HepG2 (cell line): Measurements from ENCODE around the gene DNAAF8. TPM values are rescaled to one million over a fixed set of nuclear protein-coding genes. Genes with fewer than 3 reads are reported as not detected.

Source experiments
- AGO1 ChIP-seq: fragments of 200-400 bp; formaldehyde crosslinking; IDR thresholded peaks from 2 replicates; pipeline ENCODE4 v1.6.1; 2017; ENCODE audit warnings: mild to moderate bottlenecking, low read depth, low read length, moderate library complexity; ENCODE audit not compliant: poor library complexity, severe bottlenecking
- AGO2 ChIP-seq: fragments of 200-400 bp; formaldehyde crosslinking; optimal IDR thresholded peaks from 2 replicates; pipeline ENCODE3; 2017; ENCODE audit warnings: mild to moderate bottlenecking, low read depth, low read length, moderate library complexity
- RBFOX2 ChIP-seq: fragments of 200-400 bp; formaldehyde crosslinking; IDR thresholded peaks from 2 replicates; pipeline ENCODE4 v1.6.1; 2017; ENCODE audit warnings: low read depth, mild to moderate bottlenecking, low read length
- UBTF ChIP-seq: sonication (generic); formaldehyde crosslinking; IDR thresholded peaks from 2 replicates; pipeline ENCODE4 v1.4.0; 2020; ENCODE audit warnings: mild to moderate bottlenecking, missing genetic modification reagents
- ZBTB38 ChIP-seq: sonication (generic); formaldehyde crosslinking; IDR thresholded peaks from 2 replicates; pipeline ENCODE4 v1.5.1; 2020; ENCODE audit warnings: mild to moderate bottlenecking, missing genetic modification reagents
- ZFX ChIP-seq: sonication (generic); formaldehyde crosslinking; IDR thresholded peaks from 2 replicates; pipeline ENCODE4 v1.4.0; 2020; ENCODE audit warnings: mild to moderate bottlenecking, low read depth, missing genetic modification reagents, moderate library complexity
- ZNF687 ChIP-seq: sonication (generic); formaldehyde crosslinking; IDR thresholded peaks from 2 replicates; pipeline ENCODE4 v1.5.1; 2020; ENCODE audit warnings: mild to moderate bottlenecking, missing genetic modification reagents, moderate library complexity
- polyA plus RNA-seq, 8 experiments: library from polyadenylated mRNA; depleted of rRNA in 3 of 8; stranded (reverse) in 7 of 8; unstranded in 1 of 8; fragments of >200 nt; fragmentation: Illumina TruSeq in 4 of 8; extraction: Trizol in 4 of 8; gene quantifications; 2 replicates each; pipeline versions ENCODE4 v1.2.1 to v1.2.3, GENCODE V29; 2011 to 2016; ENCODE audit warnings: low read depth in 4 of 8, missing spikeins in 1 of 8, mixed read lengths in 1 of 8; ENCODE audit not compliant: insufficient read depth in 1 of 8
- total RNA-seq, 5 experiments: library from RNA; depleted of rRNA; stranded (reverse); fragments of >200 nt; fragmentation: Illumina TruSeq; extraction: Trizol; gene quantifications; 2 replicates each; pipeline ENCODE4 v1.2.3, GENCODE V29; 2016; ENCODE audit warnings: low read depth in 1 of 5

Gene DNAAF8
- total and polyA plus RNA-seq, 2 of the 13 experiments (the other 11 are each of a cell fraction or from before 2014, with no cell fraction given), result 0.44 TPM; not detected in 1

GRCh38 chr16:4696905-4697847 is 37.2 kb upstream of the DNAAF8 start (continued):
- TF ChIP-seq ZNF687 (CRISPR knock-in tag) (peak; percentile 55; the same call in 1 of the 2 replicates), ZFX (CRISPR knock-in tag) (peak; percentile 38; the same call in 1 of the 2 replicates), AGO1 (peak; percentile 13), AGO2 (peak; percentile 90), UBTF (CRISPR knock-in tag) (peak; percentile 50; the same call in 1 of the 2 replicates), RBFOX2 (0 out of 2 replicates have a peak, but pooled peaks have one; percentile 54), ZBTB38 (CRISPR knock-in tag) (peak; percentile 59)
- TF ChIP-seq, all 625 proteins: peak for 11
